Osteoblast (primary cell): Measurements from ENCODE around the gene DZIP1. TPM values are rescaled to one million over a fixed set of nuclear protein-coding genes. Genes with fewer than 3 reads are reported as not detected.
"Not testable (repeated sequence)": the region's sequence is repeated elsewhere in the genome, so short reads cannot be mapped to it uniquely, and the experiment has no call there.

Experiments
- DNase-seq: peaks from one replicate; pipeline ENCODE4 v3.0.0; 2011; ENCODE audit warnings: low spot score, mixed read lengths; ENCODE audit not compliant: insufficient read length; ENCODE audit errors: missing footprints
- H2AFZ ChIP-seq: 2 replicates; pipeline ENCODE4 v1.6.0; 2011; ENCODE audit warnings: mild to moderate bottlenecking, low read length
- H3K27ac ChIP-seq: 2 replicates; pipeline ENCODE4 v1.5.1; 2011; ENCODE audit warnings: mild to moderate bottlenecking, low read depth, low read length, moderate library complexity
- H3K27me3 ChIP-seq: 2 replicates; pipeline ENCODE4 v1.6.0; 2012; ENCODE audit warnings: mild to moderate bottlenecking, control low read depth, inconsistent platforms, low read length, moderate library complexity; ENCODE audit not compliant: insufficient read depth
- H3K36me3 ChIP-seq: 2 replicates; pipeline ENCODE4 v1.5.1; 2011; ENCODE audit warnings: mild to moderate bottlenecking, low read length, control low read depth, moderate library complexity; ENCODE audit not compliant: insufficient read depth
- H3K4me1 ChIP-seq: 2 replicates; pipeline ENCODE4 v1.5.1; 2011; ENCODE audit warnings: mild to moderate bottlenecking, low read length, control low read depth, moderate library complexity; ENCODE audit not compliant: insufficient read depth
- H3K4me2 ChIP-seq: 2 replicates; pipeline ENCODE4 v1.6.0; 2011; ENCODE audit warnings: mild to moderate bottlenecking, low read length; ENCODE audit not compliant: insufficient read depth
- H3K4me3 ChIP-seq: fragments of 200-600 bp; sonication (generic); 3 replicates; pipeline ENCODE4 v1.5.1; 2012; ENCODE audit warnings: mild to moderate bottlenecking, low read length, inconsistent platforms; ENCODE audit not compliant: insufficient read depth
- H3K79me2 ChIP-seq: 2 replicates; pipeline ENCODE4 v1.6.0; 2012; ENCODE audit warnings: mild to moderate bottlenecking, low read length, control low read depth, inconsistent platforms; ENCODE audit not compliant: insufficient read depth
- H3K9me3 ChIP-seq: 2 replicates; pipeline ENCODE4 v1.5.1; 2011; ENCODE audit warnings: low read depth, low read length, control low read depth
- H4K20me1 ChIP-seq: 2 replicates; pipeline ENCODE4 v1.6.0; 2012; ENCODE audit warnings: mild to moderate bottlenecking, low read length, control low read depth; ENCODE audit not compliant: insufficient read depth
- CTCF ChIP-seq: IDR thresholded peaks from 2 replicates; pipeline ENCODE4 v1.5.1; 2011; ENCODE audit warnings: mild to moderate bottlenecking, low read depth, low read length, moderate library complexity; ENCODE audit errors: extremely low read depth
- total RNA-seq: library from RNA; depleted of rRNA; stranded (reverse); fragments of >200 nt; gene quantifications from 2 replicates; pipeline ENCODE4 v1.2.3, GENCODE V29; 2012

DZIP1 gene
- total RNA-seq, 1 donor, result 34.0 TPM

GRCh38 chr13:95573221-95573620 lies 71.3 kb downstream of the DZIP1 start:
- Histone ChIP-seq H4K20me1 (no peaks in the 10 kb centered on the region), H3K4me1 (no peaks in the 10 kb centered on the region), H3K9me3 (no peaks in the 10 kb centered on the region), H3K27me3 (no peaks in the 10 kb centered on the region), H3K27ac (no peak overlapping the region), H3K4me2 (no peak overlapping the region), H2AFZ (no peak overlapping the region), H3K4me3 (no peak overlapping the region), H3K79me2 (no peaks in the 10 kb centered on the region), H3K36me3 (peaks cover 13% of the 10 kb centered on the region)
- no peak for TF ChIP-seq CTCF
- DNase-seq, result no peak

GRCh38 chr13:95571941-95572340 lies 72.6 kb downstream of the DZIP1 start:
- TF ChIP-seq CTCF, result no peak

GRCh38 chr13:95570016-95570415 lies 74.5 kb downstream of the DZIP1 start:
- no peaks in the 10 kb centered on the region for H3K36me3 ChIP-seq
- no peaks in the 10 kb centered on the region for H4K20me1 ChIP-seq
- H3K4me2 ChIP-seq, result no peak overlapping the region
- no peaks in the 10 kb centered on the region for H3K27me3 ChIP-seq
- no peak overlapping the region for H2AFZ ChIP-seq
- DNase-seq, result no peak
- no peaks in the 10 kb centered on the region for H3K79me2 ChIP-seq
- no peaks in the 10 kb centered on the region for H3K9me3 ChIP-seq
- H3K4me3 ChIP-seq, result no peak overlapping the region
- TF ChIP-seq CTCF, result no peak
- no peaks in the 10 kb centered on the region for H3K4me1 ChIP-seq
- H3K27ac ChIP-seq, result no peak overlapping the region

More at GRCh38 chr13:95571941-95572340, 72.6 kb downstream of the DZIP1 start:
- H4K20me1 ChIP-seq, result no peaks in the 10 kb centered on the region
- DNase-seq, result peak; percentile 19
- no peaks in the 10 kb centered on the region for H3K4me1 ChIP-seq
- no peak overlapping the region for H3K4me3 ChIP-seq
- no peaks in the 10 kb centered on the region for H3K79me2 ChIP-seq
- no peaks in the 10 kb centered on the region for H3K9me3 ChIP-seq
- H3K27ac ChIP-seq, result no peak overlapping the region
- no peak overlapping the region for H3K4me2 ChIP-seq
- peaks cover 12% of the 10 kb centered on the region for H3K36me3 ChIP-seq
- no peak overlapping the region for H2AFZ ChIP-seq
- no peaks in the 10 kb centered on the region for H3K27me3 ChIP-seq

GRCh38 chr13:95568131-95568530 lies 76.4 kb downstream of the DZIP1 start:
- Histone ChIP-seq H3K4me1 (peaks cover 6% of the 10 kb centered on the region), H2AFZ (no peak overlapping the region), H4K20me1 (no peaks in the 10 kb centered on the region), H3K36me3 (no peaks in the 10 kb centered on the region), H3K4me2 (no peak overlapping the region), H3K4me3 (no peak overlapping the region), H3K27ac (no peak overlapping the region), H3K9me3 (no peaks in the 10 kb centered on the region), H3K27me3 (no peaks in the 10 kb centered on the region), H3K79me2 (no peaks in the 10 kb centered on the region)
- DNase-seq, result no peak
- TF ChIP-seq CTCF, result no peak

- not testable (repeated sequence) for H4K20me1 ChIP-seq, H3K27me3 ChIP-seq, H3K4me3 ChIP-seq, H3K79me2 ChIP-seq, H3K27ac ChIP-seq, DNase-seq, H3K4me1 ChIP-seq, H3K36me3 ChIP-seq, H2AFZ ChIP-seq, H3K9me3 ChIP-seq, H3K4me2 ChIP-seq
These were observed 78.7 kb downstream of the DZIP1 start for GRCh38 chr13:95565758-95566157.
